ENCODE measurements around the gene GUCY1A2.

GRCh38 chr11:107025673-107026072, 7.4 kb upstream of the GUCY1A2 start:
- TF ChIP-seq, protein P1, sequence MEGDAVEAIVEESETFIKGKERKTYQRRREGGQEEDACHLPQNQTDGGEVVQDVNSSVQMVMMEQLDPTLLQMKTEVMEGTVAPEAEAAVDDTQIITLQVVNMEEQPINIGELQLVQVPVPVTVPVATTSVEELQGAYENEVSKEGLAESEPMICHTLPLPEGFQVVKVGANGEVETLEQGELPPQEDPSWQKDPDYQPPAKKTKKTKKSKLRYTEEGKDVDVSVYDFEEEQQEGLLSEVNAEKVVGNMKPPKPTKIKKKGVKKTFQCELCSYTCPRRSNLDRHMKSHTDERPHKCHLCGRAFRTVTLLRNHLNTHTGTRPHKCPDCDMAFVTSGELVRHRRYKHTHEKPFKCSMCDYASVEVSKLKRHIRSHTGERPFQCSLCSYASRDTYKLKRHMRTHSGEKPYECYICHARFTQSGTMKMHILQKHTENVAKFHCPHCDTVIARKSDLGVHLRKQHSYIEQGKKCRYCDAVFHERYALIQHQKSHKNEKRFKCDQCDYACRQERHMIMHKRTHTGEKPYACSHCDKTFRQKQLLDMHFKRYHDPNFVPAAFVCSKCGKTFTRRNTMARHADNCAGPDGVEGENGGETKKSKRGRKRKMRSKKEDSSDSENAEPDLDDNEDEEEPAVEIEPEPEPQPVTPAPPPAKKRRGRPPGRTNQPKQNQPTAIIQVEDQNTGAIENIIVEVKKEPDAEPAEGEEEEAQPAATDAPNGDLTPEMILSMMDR (IDR thresholded peaks at IDR 0.05) = no peak
- TF ChIP-seq POLR2A (IDR thresholded peaks at IDR 0.05) = no peak
